DMS114 treated with DMSO at 0.1 percent for 48 hours (cell line): Measurements from ENCODE around the gene GIMAP1.

ENCODE experiments used
- DNase-seq: peaks from one replicate; lab custom pipeline; 2025; ENCODE audit not compliant: unreplicated experiment; lab: John Stamatoyannopoulos, UW

Gene GIMAP1

DNA sequence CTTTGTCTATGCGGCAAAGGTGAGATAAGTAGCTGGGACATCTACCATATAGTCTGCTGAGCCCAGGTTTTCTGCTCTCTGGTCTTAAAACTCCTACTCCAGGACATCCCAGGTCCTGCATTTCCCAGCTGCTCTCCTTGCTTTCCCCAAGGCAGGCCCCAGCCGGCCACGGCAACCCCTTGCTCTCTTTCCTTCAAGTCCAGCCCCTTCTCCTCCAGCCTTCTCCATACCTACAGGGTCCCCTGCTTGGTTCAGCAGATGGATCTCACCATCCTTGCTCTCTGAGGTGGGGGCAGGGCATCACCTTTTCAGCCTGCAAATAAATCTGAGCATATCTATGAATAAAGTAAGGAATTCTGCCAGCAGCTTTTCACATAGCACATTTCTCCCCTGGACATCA is 29.5 kb downstream of the GIMAP1 start:
- no peak for DNase-seq

DNA sequence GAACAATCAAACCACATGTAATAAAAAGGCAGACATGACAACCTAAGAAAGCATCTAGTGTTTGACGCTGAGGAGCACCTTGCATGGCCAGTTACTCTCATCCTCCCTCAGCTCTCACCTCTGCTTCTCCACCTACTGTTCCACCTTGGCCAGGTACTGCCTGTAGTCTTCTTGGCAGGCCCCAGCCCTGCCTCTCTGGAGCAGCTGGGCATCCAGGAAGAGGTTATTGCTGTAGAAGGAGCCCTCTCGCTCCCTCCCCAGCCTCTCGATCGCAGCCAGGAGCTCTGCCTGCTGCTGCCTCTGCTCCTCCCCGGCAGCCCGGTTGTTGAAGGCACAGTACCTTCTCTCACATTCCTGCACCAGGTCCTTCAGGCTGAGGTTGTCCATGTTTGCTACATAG is 30.5 kb downstream of the GIMAP1 start:
- no peak for DNase-seq

DNA sequence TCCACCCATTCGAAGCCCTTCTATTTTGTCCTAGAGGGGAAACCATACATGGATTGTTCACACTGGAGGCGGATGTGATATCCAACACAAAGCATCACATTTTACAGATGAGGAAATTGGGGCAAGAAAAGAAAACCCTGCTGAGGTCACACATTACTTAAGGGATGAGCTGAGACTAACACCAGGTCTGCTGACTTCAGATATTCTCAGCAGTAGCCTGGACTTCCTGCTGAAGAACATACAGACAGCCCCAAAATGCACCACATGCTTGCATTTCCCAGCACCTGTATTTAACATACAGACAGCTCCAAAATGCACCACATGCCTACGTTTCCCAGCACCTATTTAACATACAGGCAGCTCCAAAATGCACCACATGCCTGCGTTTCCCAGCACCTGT is 32.0 kb downstream of the GIMAP1 start:
- DNase-seq, result no peak

DNA sequence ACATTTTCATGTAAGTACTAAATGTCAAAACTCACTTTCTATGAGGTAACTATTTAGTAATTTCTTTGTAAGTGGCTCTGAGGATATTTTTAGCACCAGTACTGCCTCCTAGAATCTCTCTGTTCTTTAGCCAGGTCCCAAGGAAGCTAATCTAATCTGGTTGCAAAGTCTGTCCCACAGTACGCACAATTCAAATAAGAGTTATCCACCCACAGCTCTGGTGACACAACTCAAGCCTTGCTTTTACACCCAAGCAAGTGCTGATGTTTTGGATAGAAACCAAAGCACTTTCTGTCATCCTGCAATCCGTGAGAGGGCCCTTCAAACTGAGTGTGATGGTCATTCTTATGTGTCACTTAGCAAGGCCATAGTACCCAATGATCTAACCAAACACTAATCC is 35.3 kb downstream of the GIMAP1 start:
- DNase-seq, result no peak

DNA sequence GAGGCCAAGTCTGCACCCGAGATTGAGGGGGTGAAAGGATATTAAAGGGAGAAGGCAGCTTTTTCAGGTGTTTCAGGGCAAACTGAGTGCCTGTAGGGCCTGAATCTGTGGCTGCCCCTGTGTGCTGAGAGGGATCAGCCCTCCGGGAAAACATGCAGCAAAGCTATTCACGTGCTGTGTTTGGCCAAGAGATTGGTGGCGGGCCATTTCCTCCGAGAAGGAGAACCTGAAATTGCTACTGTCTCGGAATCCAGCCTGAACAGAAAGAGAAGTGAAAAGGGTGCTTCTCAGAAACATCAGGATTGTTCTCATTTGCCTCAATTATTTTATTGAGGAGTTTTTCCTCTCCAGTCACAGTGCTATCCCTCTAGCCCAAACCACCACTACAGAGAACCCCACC is 36.8 kb downstream of the GIMAP1 start:
- no peak for DNase-seq

DNA sequence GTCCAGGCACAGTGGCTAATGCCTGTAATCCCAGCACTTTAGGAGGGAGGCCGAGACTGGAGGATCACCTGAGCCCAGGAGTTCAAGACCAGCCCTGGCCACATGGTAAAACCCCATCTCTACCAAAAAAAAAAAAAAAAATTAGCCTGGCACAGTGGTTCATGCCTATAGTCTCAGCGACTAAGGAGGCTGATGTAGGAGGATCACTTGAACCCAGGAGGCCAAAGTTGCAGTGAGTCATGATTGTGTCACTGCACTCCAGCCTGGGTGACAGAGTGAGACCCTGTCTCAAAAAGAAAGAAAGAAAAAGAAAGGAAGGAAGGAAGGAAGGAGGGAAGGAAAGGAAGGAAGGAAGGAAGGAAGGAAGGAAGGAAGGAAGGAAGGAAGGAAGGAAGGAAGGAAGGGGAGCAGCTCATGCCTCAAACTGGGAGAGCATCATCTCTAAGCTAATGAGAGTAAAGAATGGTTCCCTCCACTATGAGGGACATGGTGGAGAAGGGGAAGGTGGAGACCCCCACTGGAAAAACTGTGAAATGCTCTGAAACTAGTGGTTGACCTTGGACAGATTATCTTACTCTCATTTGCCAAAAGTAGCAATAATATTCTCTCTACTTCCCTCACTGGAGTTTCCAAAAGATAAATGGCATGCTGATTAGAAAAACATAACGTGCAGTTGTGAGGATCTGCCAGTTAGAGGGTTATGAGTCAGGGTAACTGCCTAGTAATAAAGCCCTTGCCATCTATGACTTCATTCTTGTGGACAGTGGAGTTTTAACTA is 37.6 kb downstream of the GIMAP1 start:
- DNase-seq, result peak; percentile 2

DNA sequence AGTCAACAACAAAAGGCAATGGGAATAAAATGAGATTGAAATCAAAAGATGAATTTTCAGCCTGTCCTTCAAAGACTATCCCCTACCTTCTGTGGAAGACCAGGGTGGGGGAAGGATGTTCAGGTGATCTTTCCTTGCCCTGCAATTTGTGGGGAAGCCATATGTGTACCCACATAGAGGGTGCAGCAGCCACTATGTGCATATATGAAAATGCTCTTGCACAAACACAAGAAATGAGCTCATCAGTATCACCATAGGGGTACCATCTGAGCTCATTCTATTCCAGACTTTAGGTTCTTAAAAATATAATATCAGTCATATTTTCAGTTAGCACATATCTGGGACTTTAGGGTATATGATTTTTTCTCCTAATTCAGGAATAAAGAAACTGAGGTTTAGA is 38.5 kb downstream of the GIMAP1 start:
- DNase-seq, result no peak

DNA sequence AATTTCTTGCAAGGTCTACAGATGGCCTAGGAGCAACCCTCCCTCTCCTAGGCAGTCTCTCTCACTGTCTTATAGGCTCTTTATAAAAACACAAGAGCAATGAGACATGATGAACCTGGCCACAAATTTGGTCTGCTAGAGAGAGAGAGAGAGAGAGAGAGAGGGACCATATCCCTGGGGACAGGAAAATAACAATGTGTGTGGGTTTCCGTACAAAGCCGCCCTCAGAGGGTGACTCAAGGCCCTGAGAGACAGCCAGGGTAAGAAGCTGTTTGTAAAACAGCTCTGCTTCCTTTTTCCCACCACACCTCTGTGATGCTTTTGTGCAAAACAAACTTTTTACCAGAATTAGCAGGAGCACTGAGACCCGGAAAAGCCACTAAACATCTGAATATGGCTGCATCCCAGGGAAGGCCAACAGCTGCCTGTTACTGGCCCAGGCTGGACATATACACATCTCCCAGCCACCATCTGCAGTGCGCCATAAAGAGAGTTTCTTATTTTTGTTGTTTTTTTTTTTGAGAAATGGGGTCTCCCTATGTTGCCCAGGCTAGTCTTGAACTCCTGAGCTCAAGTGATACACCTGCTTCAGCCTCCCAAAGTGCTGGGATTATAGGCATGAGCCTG is 39.2 kb downstream of the GIMAP1 start:
- DNase-seq, result no peak

DNA sequence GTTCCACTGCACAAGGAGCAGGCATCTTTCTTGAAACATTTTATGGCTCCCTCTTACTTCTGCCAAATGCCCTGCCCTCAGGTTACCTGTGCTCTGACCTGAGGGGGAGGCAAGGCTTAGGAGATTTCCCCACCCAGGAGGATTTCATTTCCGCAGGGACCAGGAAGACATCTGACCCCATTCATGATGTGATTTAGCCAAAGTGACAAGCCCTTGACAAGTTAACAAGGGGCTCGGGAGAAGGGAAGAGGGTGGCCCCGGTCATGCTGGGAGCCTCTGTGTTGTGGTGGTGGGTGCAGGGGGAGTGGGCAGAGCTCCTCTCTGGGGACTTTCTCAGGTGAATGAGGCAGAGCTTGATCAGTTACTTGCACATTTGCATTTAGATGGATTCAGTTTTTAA is 39.8 kb downstream of the GIMAP1 start:
- no peak for DNase-seq

DNA sequence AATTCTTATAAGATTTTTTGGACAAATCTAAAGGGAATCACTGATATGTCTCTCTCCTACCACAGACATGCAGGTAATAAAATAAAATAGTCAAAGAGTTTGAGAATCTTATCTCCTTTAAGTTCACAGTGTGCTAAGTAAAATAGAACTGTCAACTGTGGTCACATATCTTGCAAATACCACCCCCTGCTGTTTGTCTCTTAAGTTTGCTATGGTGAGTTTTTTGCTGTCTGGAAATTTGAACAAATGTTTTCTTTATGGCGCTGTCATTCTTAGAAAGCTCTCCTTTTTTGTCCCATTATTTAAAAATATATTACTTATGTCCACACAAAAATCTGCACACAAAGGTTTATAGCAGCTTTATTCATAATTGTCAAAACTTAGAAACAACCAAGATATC is 40.4 kb downstream of the GIMAP1 start:
- peak; percentile 7 for DNase-seq

DNA sequence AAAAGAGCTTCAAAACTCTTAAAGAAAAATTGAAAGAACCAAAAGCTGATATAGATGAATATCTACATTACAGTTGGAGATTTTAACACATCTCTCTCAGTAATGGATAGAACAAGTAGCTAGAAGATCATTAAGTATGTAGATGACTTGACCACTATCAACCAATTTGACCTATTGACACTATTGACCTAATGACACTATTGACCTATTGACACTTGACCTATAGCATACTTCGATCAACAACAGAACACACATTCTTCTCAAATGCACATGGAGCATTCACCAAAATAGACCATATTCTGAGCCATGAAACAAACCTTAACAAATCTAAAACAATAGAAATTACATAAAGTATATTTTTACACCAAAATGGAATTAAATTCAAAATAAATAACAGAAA is 43.1 kb downstream of the GIMAP1 start:
- no peak for DNase-seq

DNA sequence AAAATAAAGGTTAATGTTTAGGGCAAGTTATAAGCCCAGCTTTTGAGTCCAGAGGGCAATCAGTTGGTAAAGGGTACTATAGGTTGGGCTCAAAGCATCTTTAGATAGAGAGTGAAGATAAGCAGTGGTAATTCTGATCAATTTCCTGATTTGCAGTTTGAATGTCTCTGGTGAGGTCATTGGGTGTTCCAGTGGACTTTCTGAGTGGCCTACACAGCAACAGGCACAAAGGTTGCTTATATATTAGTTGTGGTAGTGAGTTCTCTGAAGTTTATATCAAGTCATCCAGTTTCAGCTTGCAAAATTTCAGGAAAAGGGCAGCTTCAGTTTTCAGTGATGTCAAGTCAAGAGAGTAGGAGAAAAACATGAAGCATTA is 49.9 kb downstream of the GIMAP1 start:
- DNase-seq, result no peak

DNA sequence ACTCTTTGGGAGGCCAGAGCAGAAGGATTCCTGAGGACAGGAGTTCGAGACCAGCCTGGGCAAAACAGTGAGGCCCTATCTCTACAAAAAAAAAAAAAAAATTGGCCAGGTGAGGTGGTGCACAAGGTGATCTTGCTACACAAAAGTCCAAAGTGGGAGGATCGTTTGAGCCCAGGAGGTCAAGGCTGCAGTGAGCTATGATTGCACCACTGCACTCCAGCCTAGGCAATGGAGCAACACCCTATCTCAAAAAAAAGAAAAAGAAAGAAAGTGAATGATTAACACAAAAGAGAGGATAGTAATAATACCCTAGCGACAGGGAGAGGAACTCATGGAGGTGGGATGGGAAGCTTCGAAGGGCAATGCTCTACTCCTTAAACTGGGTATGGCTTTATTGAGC is 53.4 kb downstream of the GIMAP1 start:
- DNase-seq, result no peak
